ENCODE measurements around the gene TNPO1.
"Not testable (repeated sequence)": the region's sequence is repeated elsewhere in the genome, so short reads cannot be mapped to it uniquely, and the experiment has no call there.

The TNPO1 gene

GRCh38 chr5:72784129-72784528 is 32.3 kb upstream of the TNPO1 start:
- no peak for TF ChIP-seq CTCF (IDR thresholded peaks at IDR 0.05; ENCODE audit: insufficient read depth, low read depth, low read length, missing control alignments)
- H3K4me3 ChIP-seq (ENCODE audit: low read length), result no peak overlapping the region
- no peak for DNase-seq (ENCODE audit: low read depth)

- peak; percentile 40 for DNase-seq (ENCODE audit: low read depth)
- H3K4me3 ChIP-seq (ENCODE audit: low read length), result no peak overlapping the region
- TF ChIP-seq CTCF (IDR thresholded peaks at IDR 0.05; ENCODE audit: insufficient read depth, low read depth, low read length, missing control alignments), result no peak
Measured at GRCh38 chr5:72785801-72786200, 30.7 kb upstream of the TNPO1 start.

- no peak overlapping the region for H3K4me3 ChIP-seq (ENCODE audit: low read length)
- TF ChIP-seq CTCF (IDR thresholded peaks at IDR 0.05; ENCODE audit: insufficient read depth, low read depth, low read length, missing control alignments), result no peak
- DNase-seq (ENCODE audit: low read depth), result no peak
Measured at GRCh38 chr5:72786676-72787075, 29.8 kb upstream of the TNPO1 start.

- no peak overlapping the region for H3K4me3 ChIP-seq (ENCODE audit: low read length)
- peak; percentile 87 for DNase-seq (ENCODE audit: low read depth)
- TF ChIP-seq CTCF (IDR thresholded peaks at IDR 0.05; ENCODE audit: insufficient read depth, low read depth, low read length, missing control alignments), result no peak
Measured at GRCh38 chr5:72788866-72789505, 27.5 kb upstream of the TNPO1 start.

GRCh38 chr5:72790186-72790585 is 26.3 kb upstream of the TNPO1 start:
- TF ChIP-seq CTCF (IDR thresholded peaks at IDR 0.05; ENCODE audit: insufficient read depth, low read depth, low read length, missing control alignments), result no peak
- H3K4me3 ChIP-seq (ENCODE audit: low read length), result no peak overlapping the region
- DNase-seq (ENCODE audit: low read depth), result peak; percentile 38

GRCh38 chr5:72792662-72793061 is 23.8 kb upstream of the TNPO1 start:
- not testable (repeated sequence) for DNase-seq (ENCODE audit: low read depth); H3K4me3 ChIP-seq (ENCODE audit: low read length)

- H3K4me3 ChIP-seq (ENCODE audit: low read length), result no peak overlapping the region
- TF ChIP-seq CTCF (IDR thresholded peaks at IDR 0.05; ENCODE audit: insufficient read depth, low read depth, low read length, missing control alignments), result no peak
- no peak for DNase-seq (ENCODE audit: low read depth)
Measured at GRCh38 chr5:72796001-72796400, 20.5 kb upstream of the TNPO1 start.
